HCT116 (cell line): ENCODE results near the gene TAS2R60.

ENCODE experiments used
- CTCF ChIP-seq, 3 experiments: fragments of 200-600 bp in 1 of 3; sonication (generic) in 1 of 3; IDR thresholded peaks in 2 of 3; conservative IDR thresholded peaks in 1 of 3; 2 replicates each; pipeline ENCODE4 v1.5.1; 2012 to 2017; ENCODE audit warnings: low read depth in 2 of 3, low read length in 2 of 3, antibody characterized with exemption in 1 of 3, borderline replicate concordance in 1 of 3, control low read depth in 1 of 3, mild to moderate bottlenecking in 1 of 3, mixed read lengths in 1 of 3, mixed run types in 1 of 3, moderate library complexity in 1 of 3; ENCODE audit not compliant: insufficient read depth in 1 of 3
- POLR2A ChIP-seq: IDR thresholded peaks from 2 replicates; pipeline ENCODE4 v1.7.0; 2011; ENCODE audit warnings: borderline replicate concordance; ENCODE audit not compliant: insufficient read depth, insufficient read length; ENCODE audit errors: extremely low read depth
- POLR2AphosphoS5 ChIP-seq: IDR thresholded peaks from 2 replicates; pipeline ENCODE4 v1.6.1; 2011; ENCODE audit warnings: mild to moderate bottlenecking, low read depth, low read length, moderate library complexity
- RAD21 ChIP-seq: IDR thresholded peaks from 2 replicates; pipeline ENCODE4 v1.6.1; 2012; ENCODE audit warnings: low read depth, mild to moderate bottlenecking
- SP1 ChIP-seq: IDR thresholded peaks from 2 replicates; pipeline ENCODE4 v1.6.1; 2012; ENCODE audit warnings: low read depth
- YY1 ChIP-seq: IDR thresholded peaks from 2 replicates; pipeline ENCODE4 v1.6.1; 2011; ENCODE audit warnings: low read length, low read depth, moderate library complexity, mild to moderate bottlenecking; ENCODE audit not compliant: insufficient replicate concordance; ENCODE audit errors: extremely low read depth
- TF ChIP-seq, protein P1 (sequence below): IDR thresholded peaks from 2 replicates; pipeline ENCODE4 v1.6.1; 2012
- TF ChIP-seq, protein P2 (sequence below): IDR thresholded peaks from 2 replicates; pipeline ENCODE4 v1.6.1; 2012; ENCODE audit warnings: low read depth

GRCh38 chr7:143408252-143408685 lies 35.0 kb upstream of the TAS2R60 start:
- TF ChIP-seq, protein P1, sequence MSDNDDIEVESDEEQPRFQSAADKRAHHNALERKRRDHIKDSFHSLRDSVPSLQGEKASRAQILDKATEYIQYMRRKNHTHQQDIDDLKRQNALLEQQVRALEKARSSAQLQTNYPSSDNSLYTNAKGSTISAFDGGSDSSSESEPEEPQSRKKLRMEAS, result no peak
- TF ChIP-seq CTCF (IDR thresholded peaks at IDR 0.05 in 2 of 3, conservative IDR thresholded peaks at IDR 0.05 in 1 of 3; ENCODE audit: borderline replicate concordance in 1 of 3, insufficient read depth in 1 of 3, low read depth in 2 of 3, low read length in 2 of 3), result no peak
- TF ChIP-seq SP1, result no peak
- TF ChIP-seq POLR2AphosphoS5, result no peak
- no peak for TF ChIP-seq POLR2A
- no peak for TF ChIP-seq YY1
- TF ChIP-seq, protein P2, sequence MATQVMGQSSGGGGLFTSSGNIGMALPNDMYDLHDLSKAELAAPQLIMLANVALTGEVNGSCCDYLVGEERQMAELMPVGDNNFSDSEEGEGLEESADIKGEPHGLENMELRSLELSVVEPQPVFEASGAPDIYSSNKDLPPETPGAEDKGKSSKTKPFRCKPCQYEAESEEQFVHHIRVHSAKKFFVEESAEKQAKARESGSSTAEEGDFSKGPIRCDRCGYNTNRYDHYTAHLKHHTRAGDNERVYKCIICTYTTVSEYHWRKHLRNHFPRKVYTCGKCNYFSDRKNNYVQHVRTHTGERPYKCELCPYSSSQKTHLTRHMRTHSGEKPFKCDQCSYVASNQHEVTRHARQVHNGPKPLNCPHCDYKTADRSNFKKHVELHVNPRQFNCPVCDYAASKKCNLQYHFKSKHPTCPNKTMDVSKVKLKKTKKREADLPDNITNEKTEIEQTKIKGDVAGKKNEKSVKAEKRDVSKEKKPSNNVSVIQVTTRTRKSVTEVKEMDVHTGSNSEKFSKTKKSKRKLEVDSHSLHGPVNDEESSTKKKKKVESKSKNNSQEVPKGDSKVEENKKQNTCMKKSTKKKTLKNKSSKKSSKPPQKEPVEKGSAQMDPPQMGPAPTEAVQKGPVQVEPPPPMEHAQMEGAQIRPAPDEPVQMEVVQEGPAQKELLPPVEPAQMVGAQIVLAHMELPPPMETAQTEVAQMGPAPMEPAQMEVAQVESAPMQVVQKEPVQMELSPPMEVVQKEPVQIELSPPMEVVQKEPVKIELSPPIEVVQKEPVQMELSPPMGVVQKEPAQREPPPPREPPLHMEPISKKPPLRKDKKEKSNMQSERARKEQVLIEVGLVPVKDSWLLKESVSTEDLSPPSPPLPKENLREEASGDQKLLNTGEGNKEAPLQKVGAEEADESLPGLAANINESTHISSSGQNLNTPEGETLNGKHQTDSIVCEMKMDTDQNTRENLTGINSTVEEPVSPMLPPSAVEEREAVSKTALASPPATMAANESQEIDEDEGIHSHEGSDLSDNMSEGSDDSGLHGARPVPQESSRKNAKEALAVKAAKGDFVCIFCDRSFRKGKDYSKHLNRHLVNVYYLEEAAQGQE, result no peak
- TF ChIP-seq RAD21, result no peak
